ENCODE results near the gene AK3. TPM values are rescaled to one million over a fixed set of nuclear protein-coding genes. Genes with fewer than 3 reads are reported as not detected.

Gene AK3
- total and polyA plus RNA-seq, 2 of the 8 experiments (the other 6 are each of a cell fraction or from before 2014, with no cell fraction given): 8.9 to 30.0 TPM

- TF ChIP-seq E2F6 (IDR thresholded peaks at IDR 0.05): no peak
- TF ChIP-seq MAFK (IDR thresholded peaks at IDR 0.05; ENCODE audit: low read depth, low read length): no peak
- TF ChIP-seq PHF8 (conservative IDR thresholded peaks at IDR 0.05; ENCODE audit: low read depth, low read length): no peak
- no peak for TF ChIP-seq EP300 (IDR thresholded peaks at IDR 0.05; ENCODE audit: borderline replicate concordance in 1 of 2, low read depth in 2 of 2, low read length in 2 of 2)
Observed at GRCh38 chr9:4706971-4707622, 33.9 kb downstream of the AK3 start (continued).

Data from H1 (cell line).